ENCODE measurements around the gene VMP1. TPM values are rescaled to one million over a fixed set of nuclear protein-coding genes. Genes with fewer than 3 reads are reported as not detected.
"Not testable (repeated sequence)": the region's sequence is repeated elsewhere in the genome, so short reads cannot be mapped to it uniquely, and the experiment has no call there.

VMP1 gene
- total RNA-seq, 2 donors from 2014 or later = 236 to 324 TPM

- H3K4me1 Mint-ChIP-seq (ENCODE audit: low read depth) = peaks cover 86% of the 10 kb centered on the region
- DNase-seq; H3K27me3 Mint-ChIP-seq (ENCODE audit: low read depth); ATAC-seq (replicated peaks in 1 of 2); H3K9me3 Mint-ChIP-seq: not testable (repeated sequence)
- peaks cover 15 to 44% of the 10 kb centered on the region in 2 donors for H3K36me3 Mint-ChIP-seq (ENCODE audit: insufficient read depth in 2 of 2)
- peak overlapping the region in 1 of 2 donors; percentile 57 for H3K4me3 Mint-ChIP-seq
- H3K27ac Mint-ChIP-seq = peak overlapping the region; percentile 97
Measured at GRCh38 chr17:59758998-59759651, 51.7 kb downstream of the VMP1 start.

GRCh38 chr17:59760160-59760559 is 52.7 kb downstream of the VMP1 start:
- Mint-ChIP-seq H3K4me3 (peak overlapping the region in 1 of 2 donors; percentile 10), H3K27ac (peak overlapping the region; percentile 92), H3K4me1 (ENCODE audit: low read depth) (peaks cover 86% of the 10 kb centered on the region), H3K27me3 (ENCODE audit: low read depth) (no peaks in the 10 kb centered on the region), H3K36me3 (ENCODE audit: insufficient read depth in 2 of 2) (peaks cover 16 to 43% of the 10 kb centered on the region in 2 donors), H3K9me3 (peaks cover 4% of the 10 kb centered on the region in 2 donors)
- DNase-seq (no peak), ATAC-seq (replicated peaks in 1 of 2) (no peak)

- peak in 1 of 2 donors; percentile 41 for ATAC-seq (replicated peaks in 1 of 2)
- no peak for DNase-seq
- Mint-ChIP-seq H3K4me3 (peak overlapping the region; percentile 68 to 72), H3K4me1 (ENCODE audit: low read depth) (peaks cover 84% of the 10 kb centered on the region), H3K27me3 (ENCODE audit: low read depth) (no peaks in the 10 kb centered on the region), H3K27ac (peak overlapping the region; percentile 100), H3K9me3 (peaks cover 4% of the 10 kb centered on the region in 2 donors), H3K36me3 (ENCODE audit: insufficient read depth in 2 of 2) (peaks cover 17 to 42% of the 10 kb centered on the region in 2 donors)
Measured at GRCh38 chr17:59761385-59762048, 54.1 kb downstream of the VMP1 start.

- Mint-ChIP-seq H3K4me3 (peak overlapping the region; percentile 72 to 83), H3K27ac (peak overlapping the region; percentile 100), H3K9me3 (peaks cover 4% of the 10 kb centered on the region in 2 donors), H3K27me3 (ENCODE audit: low read depth) (no peaks in the 10 kb centered on the region), H3K4me1 (ENCODE audit: low read depth) (peaks cover 83% of the 10 kb centered on the region), H3K36me3 (ENCODE audit: insufficient read depth in 2 of 2) (peaks cover 17 to 40% of the 10 kb centered on the region in 2 donors)
- ATAC-seq (replicated peaks in 1 of 2) = peak; percentile 84 to 87
- peak in 1 of 2 donors; percentile 38 for DNase-seq
Measured at GRCh38 chr17:59762049-59762823, 54.8 kb downstream of the VMP1 start.

GRCh38 chr17:59762824-59763374 is 55.4 kb downstream of the VMP1 start:
- Mint-ChIP-seq H3K27me3 (ENCODE audit: low read depth) (no peaks in the 10 kb centered on the region), H3K27ac (peak overlapping the region; percentile 100), H3K4me1 (ENCODE audit: low read depth) (peaks cover 76% of the 10 kb centered on the region), H3K4me3 (peak overlapping the region; percentile 47 to 83), H3K36me3 (ENCODE audit: insufficient read depth in 2 of 2) (peaks cover 16 to 38% of the 10 kb centered on the region in 2 donors), H3K9me3 (peaks cover 4% of the 10 kb centered on the region in 2 donors)
- ATAC-seq (replicated peaks in 1 of 2) (peak in 1 of 2 donors; percentile 15), DNase-seq (no peak)

GRCh38 chr17:59763861-59764260 is 56.4 kb downstream of the VMP1 start:
- H3K27me3 Mint-ChIP-seq (ENCODE audit: low read depth) = no peaks in the 10 kb centered on the region
- peaks cover 79% of the 10 kb centered on the region for H3K4me1 Mint-ChIP-seq (ENCODE audit: low read depth)
- H3K4me3 Mint-ChIP-seq = peak overlapping the region; percentile 63
- peaks cover 4% of the 10 kb centered on the region in 2 donors for H3K9me3 Mint-ChIP-seq
- peak overlapping the region; percentile 96 for H3K27ac Mint-ChIP-seq
- DNase-seq (no peak), ATAC-seq (replicated peaks in 1 of 2) (peak; percentile 54 to 55)
- peaks cover 14 to 40% of the 10 kb centered on the region in 2 donors for H3K36me3 Mint-ChIP-seq (ENCODE audit: insufficient read depth in 2 of 2)

GRCh38 chr17:59764292-59764741 is 56.9 kb downstream of the VMP1 start:
- Mint-ChIP-seq H3K27ac (peak overlapping the region; percentile 96), H3K27me3 (ENCODE audit: low read depth) (no peaks in the 10 kb centered on the region), H3K36me3 (ENCODE audit: insufficient read depth in 2 of 2) (peaks cover 13 to 38% of the 10 kb centered on the region in 2 donors), H3K9me3 (peaks cover 3 to 4% of the 10 kb centered on the region in 2 donors), H3K4me3 (peak overlapping the region; percentile 63), H3K4me1 (ENCODE audit: low read depth) (peaks cover 82% of the 10 kb centered on the region)
- peak; percentile 10 to 26 for ATAC-seq (replicated peaks in 1 of 2)
- DNase-seq = no peak

- peaks cover 82% of the 10 kb centered on the region for H3K4me1 Mint-ChIP-seq (ENCODE audit: low read depth)
- peak overlapping the region; percentile 47 to 50 for H3K4me3 Mint-ChIP-seq
- H3K36me3 Mint-ChIP-seq (ENCODE audit: insufficient read depth in 2 of 2) = peaks cover 8 to 32% of the 10 kb centered on the region in 2 donors
- DNase-seq = no peak
- peak overlapping the region; percentile 76 for H3K27ac Mint-ChIP-seq
- H3K27me3 Mint-ChIP-seq (ENCODE audit: low read depth) = no peaks in the 10 kb centered on the region
- H3K9me3 Mint-ChIP-seq = no peaks in the 10 kb centered on the region
- ATAC-seq (replicated peaks in 1 of 2) = no peak
Measured at GRCh38 chr17:59765038-59765437, 57.6 kb downstream of the VMP1 start.

GRCh38 chr17:59766491-59766890 is 59.0 kb downstream of the VMP1 start:
- DNase-seq = no peak
- H3K4me1 Mint-ChIP-seq (ENCODE audit: low read depth) = peaks cover 78% of the 10 kb centered on the region
- peaks cover 7 to 20% of the 10 kb centered on the region in 2 donors for H3K36me3 Mint-ChIP-seq (ENCODE audit: insufficient read depth in 2 of 2)
- peak overlapping the region; percentile 12 for H3K27ac Mint-ChIP-seq
- H3K27me3 Mint-ChIP-seq (ENCODE audit: low read depth) = no peaks in the 10 kb centered on the region
- H3K9me3 Mint-ChIP-seq = no peaks in the 10 kb centered on the region
- no peak for ATAC-seq (replicated peaks in 1 of 2)
- peak overlapping the region in 1 of 2 donors; percentile 13 for H3K4me3 Mint-ChIP-seq

GRCh38 chr17:59767176-59767575 is 59.7 kb downstream of the VMP1 start:
- Mint-ChIP-seq H3K27ac (no peak overlapping the region), H3K4me1 (ENCODE audit: low read depth) (peaks cover 71% of the 10 kb centered on the region)

GRCh38 chr17:59769887-59770286 is 62.4 kb downstream of the VMP1 start:
- Mint-ChIP-seq H3K4me3 (no peak overlapping the region), H3K4me1 (ENCODE audit: low read depth) (peaks cover 51% of the 10 kb centered on the region), H3K36me3 (ENCODE audit: insufficient read depth in 2 of 2) (peaks cover 10 to 21% of the 10 kb centered on the region in 2 donors), H3K27me3 (ENCODE audit: low read depth) (no peaks in the 10 kb centered on the region), H3K9me3 (no peaks in the 10 kb centered on the region), H3K27ac (no peak overlapping the region)
- DNase-seq (no peak), ATAC-seq (replicated peaks in 1 of 2) (no peak)

More at GRCh38 chr17:59767176-59767575, 59.7 kb downstream of the VMP1 start:
- DNase-seq (no peak), ATAC-seq (replicated peaks in 1 of 2) (no peak)
- Mint-ChIP-seq H3K4me3 (no peak overlapping the region), H3K9me3 (no peaks in the 10 kb centered on the region), H3K27me3 (ENCODE audit: low read depth) (no peaks in the 10 kb centered on the region), H3K36me3 (ENCODE audit: insufficient read depth in 2 of 2) (peaks cover 7 to 19% of the 10 kb centered on the region in 2 donors)

- no peaks in the 10 kb centered on the region for H3K9me3 Mint-ChIP-seq
- H3K4me3 Mint-ChIP-seq = no peak overlapping the region
- DNase-seq (no peak), ATAC-seq (replicated peaks in 1 of 2) (no peak)
- peaks cover 41% of the 10 kb centered on the region for H3K4me1 Mint-ChIP-seq (ENCODE audit: low read depth)
- no peaks in the 10 kb centered on the region for H3K27me3 Mint-ChIP-seq (ENCODE audit: low read depth)
- H3K27ac Mint-ChIP-seq = no peak overlapping the region
- H3K36me3 Mint-ChIP-seq (ENCODE audit: insufficient read depth in 2 of 2) = peaks cover 11 to 21% of the 10 kb centered on the region in 2 donors
Measured at GRCh38 chr17:59771093-59771492, 63.6 kb downstream of the VMP1 start.
